Liver (tissue), 9 donors: ENCODE measurements around the gene GPR152. TPM values are rescaled to one million over a fixed set of nuclear protein-coding genes. Genes with fewer than 3 reads are reported as not detected.

Source experiments
- DNase-seq: peaks from one replicate; pipeline ENCODE4 v3.0.0-alpha.2; 2017; ENCODE audit warnings: low spot score
- H3K27ac ChIP-seq, 2 donors: one replicate each; pipeline ENCODE4 v1.7.0; 2013; ENCODE audit warnings: inconsistent platforms in 2 of 2, low read length in 2 of 2, control low read depth in 1 of 2, low read depth in 1 of 2, mild to moderate bottlenecking in 1 of 2
- H3K27me3 ChIP-seq, 4 donors: one replicate each; pipeline versions ENCODE4 v1.6.1 to v1.7.0; 2013; ENCODE audit warnings: low read length in 3 of 4, inconsistent platforms in 1 of 4, mild to moderate bottlenecking in 1 of 4, moderate library complexity in 1 of 4; ENCODE audit not compliant: control insufficient read depth in 4 of 4, insufficient read depth in 4 of 4
- H3K36me3 ChIP-seq, 4 donors: one replicate each; pipeline versions ENCODE4 v1.6.1 to v1.7.0; 2013; ENCODE audit warnings: low read length in 3 of 4, mild to moderate bottlenecking in 3 of 4, low read depth in 1 of 4, moderate library complexity in 1 of 4; ENCODE audit not compliant: control insufficient read depth in 4 of 4, insufficient read depth in 3 of 4
- H3K4me1 ChIP-seq, 4 donors: one replicate each; pipeline versions ENCODE4 v1.6.1 to v1.7.0; 2013; ENCODE audit warnings: low read length in 3 of 4, mild to moderate bottlenecking in 3 of 4, moderate library complexity in 1 of 4; ENCODE audit not compliant: control insufficient read depth in 4 of 4, insufficient read depth in 4 of 4
- H3K4me3 ChIP-seq, 3 donors: one replicate each; pipeline versions ENCODE4 v1.6.1 to v1.7.0; 2013; ENCODE audit warnings: low read length in 3 of 3, control low read depth in 1 of 3, low read depth in 1 of 3, mild to moderate bottlenecking in 1 of 3
- H3K9ac ChIP-seq, 2 donors: one replicate each; pipeline ENCODE4 v1.7.0; 2013; ENCODE audit warnings: low read length in 2 of 2, mild to moderate bottlenecking in 2 of 2, moderate library complexity in 2 of 2, control low read depth in 1 of 2, low read depth in 1 of 2
- H3K9me3 ChIP-seq, 4 donors: one replicate each; pipeline versions ENCODE4 v1.6.1 to v1.7.0; 2013; ENCODE audit warnings: low read length in 3 of 4; ENCODE audit not compliant: control insufficient read depth in 4 of 4
- EGR1 ChIP-seq, 2 donors: IDR thresholded peaks; 2 replicates each; pipeline ENCODE4 v1.6.1; 2016 to 2018; ENCODE audit warnings: antibody characterized with exemption in 2 of 2, low read depth in 2 of 2
- FOXA1 ChIP-seq: IDR thresholded peaks from 2 replicates; pipeline ENCODE4 v1.6.1; 2016; ENCODE audit warnings: antibody characterized with exemption
- FOXA2 ChIP-seq: IDR thresholded peaks from 2 replicates; pipeline ENCODE4 v1.6.1; 2016; ENCODE audit warnings: antibody characterized with exemption
- GABPA ChIP-seq, 2 donors: IDR thresholded peaks in 1 of 2; conservative IDR thresholded peaks in 1 of 2; 2 replicates each; pipeline ENCODE4 v1.6.1; 2016; ENCODE audit warnings: antibody characterized with exemption in 2 of 2, mild to moderate bottlenecking in 1 of 2, moderate library complexity in 1 of 2
- HNF4A ChIP-seq, 2 donors: conservative IDR thresholded peaks; 2 replicates each; pipeline ENCODE4 v1.6.1; 2016; ENCODE audit warnings: antibody characterized with exemption in 2 of 2, mild to moderate bottlenecking in 2 of 2
- HNF4G ChIP-seq: IDR thresholded peaks from 2 replicates; pipeline ENCODE4 v1.6.1; 2016; ENCODE audit warnings: antibody characterized with exemption
- JUND ChIP-seq, 2 donors: IDR thresholded peaks; 2 replicates each; pipeline ENCODE4 v1.6.1; 2016; ENCODE audit warnings: antibody characterized with exemption in 2 of 2
- NR2F2 ChIP-seq: IDR thresholded peaks from 2 replicates; pipeline ENCODE4 v1.6.1; 2016; ENCODE audit warnings: antibody characterized with exemption
- RAD21 ChIP-seq, 2 donors: IDR thresholded peaks; 2 replicates each; pipeline ENCODE4 v1.6.1; 2016; ENCODE audit warnings: antibody characterized with exemption in 2 of 2, mild to moderate bottlenecking in 2 of 2
- SP1 ChIP-seq: IDR thresholded peaks from 2 replicates; pipeline ENCODE4 v1.6.1; 2018; ENCODE audit warnings: antibody characterized with exemption, mild to moderate bottlenecking
- TAF1 ChIP-seq: conservative IDR thresholded peaks from 2 replicates; pipeline ENCODE4 v1.6.1; 2016; ENCODE audit warnings: antibody characterized with exemption, mild to moderate bottlenecking
- YY1 ChIP-seq: IDR thresholded peaks from 2 replicates; pipeline ENCODE4 v1.6.1; 2016; ENCODE audit warnings: antibody characterized with exemption, mild to moderate bottlenecking
- WGBS: extraction: QIAGEN DNeasy Blood & Tissue Kit; methylation state at CpG from one replicate; pipeline ENCODE4 v1.1.7; 2013; 5-methylcytosine and 5-hydroxymethylcytosine counted together
- polyA plus RNA-seq, 2 donors: library from polyadenylated mRNA; stranded (reverse) in 1 of 2; unstranded in 1 of 2; fragments of 200-250 nt in 1 of 2; fragments of >200 nt in 1 of 2; fragmentation: Nextera tagmentation in 1 of 2; extraction: Ambion mirVana in 1 of 2; gene quantifications; one replicate each; pipeline versions ENCODE4 v1.2.1 to v1.2.3, GENCODE V29; 2013 to 2015
- total RNA-seq, 2 donors: library from RNA; depleted of rRNA; stranded (reverse); fragments of >200 nt; gene quantifications; one replicate each; pipeline ENCODE4 v1.2.3, GENCODE V29; 2014
- TF ChIP-seq, protein P1 (sequence below): IDR thresholded peaks from 2 replicates; pipeline ENCODE4 v1.6.1; 2016; ENCODE audit warnings: antibody characterized with exemption
- TF ChIP-seq, protein P2 (sequence below): fragments of 150-350 bp; IDR thresholded peaks from 2 replicates; pipeline ENCODE4 v1.5.1; 2017; ENCODE audit warnings: improper control_type of control experiment, low read depth, low read length; ENCODE audit not compliant: missing input control
- TF ChIP-seq, protein P3 (sequence below): IDR thresholded peaks from 2 replicates; pipeline ENCODE4 v1.6.1; 2016; ENCODE audit warnings: antibody characterized with exemption, mild to moderate bottlenecking
- TF ChIP-seq, protein P4 (sequence below): IDR thresholded peaks from 2 replicates; pipeline ENCODE4 v1.6.1; 2016; ENCODE audit warnings: antibody characterized with exemption
- donor health status: healthy.
- donor health status: healthy.
- donor health status: healthy.
- donor health status: healthy.
- donor health status: healthy.

GPR152 gene
- total and polyA plus RNA-seq, 4 donors, result not detected

DNA sequence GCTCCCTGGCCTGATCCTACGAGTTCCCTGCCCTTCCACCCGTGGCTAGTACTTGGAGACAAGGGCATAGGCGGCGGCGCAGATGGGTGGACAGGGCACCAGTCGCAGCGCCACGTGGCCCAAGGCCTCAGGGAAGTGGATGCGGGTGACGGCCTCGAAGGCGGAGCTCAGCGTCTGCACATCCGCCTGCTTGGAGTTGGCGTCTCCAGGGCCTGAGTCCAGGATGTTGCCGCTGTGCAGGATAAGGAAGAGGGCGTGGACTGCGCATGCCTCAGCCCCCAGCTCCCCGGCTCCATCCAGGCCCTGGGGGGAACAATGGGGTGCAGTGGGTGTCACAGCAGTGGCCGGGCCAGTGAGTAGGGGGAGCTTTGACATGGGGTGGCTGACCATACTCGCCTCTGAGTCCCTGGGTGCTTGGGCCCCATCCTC, 46.0 kb upstream of the GPR152 start (continued):
- TF ChIP-seq RAD21 (IDR thresholded peaks at IDR 0.05) (no peak), JUND (IDR thresholded peaks at IDR 0.05) (no peak), FOXA1 (no peak), FOXA2 (no peak), TAF1 (no peak)
- TF ChIP-seq, protein P1, sequence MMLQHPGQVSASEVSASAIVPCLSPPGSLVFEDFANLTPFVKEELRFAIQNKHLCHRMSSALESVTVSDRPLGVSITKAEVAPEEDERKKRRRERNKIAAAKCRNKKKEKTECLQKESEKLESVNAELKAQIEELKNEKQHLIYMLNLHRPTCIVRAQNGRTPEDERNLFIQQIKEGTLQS, result no peak
- TF ChIP-seq, protein P2, sequence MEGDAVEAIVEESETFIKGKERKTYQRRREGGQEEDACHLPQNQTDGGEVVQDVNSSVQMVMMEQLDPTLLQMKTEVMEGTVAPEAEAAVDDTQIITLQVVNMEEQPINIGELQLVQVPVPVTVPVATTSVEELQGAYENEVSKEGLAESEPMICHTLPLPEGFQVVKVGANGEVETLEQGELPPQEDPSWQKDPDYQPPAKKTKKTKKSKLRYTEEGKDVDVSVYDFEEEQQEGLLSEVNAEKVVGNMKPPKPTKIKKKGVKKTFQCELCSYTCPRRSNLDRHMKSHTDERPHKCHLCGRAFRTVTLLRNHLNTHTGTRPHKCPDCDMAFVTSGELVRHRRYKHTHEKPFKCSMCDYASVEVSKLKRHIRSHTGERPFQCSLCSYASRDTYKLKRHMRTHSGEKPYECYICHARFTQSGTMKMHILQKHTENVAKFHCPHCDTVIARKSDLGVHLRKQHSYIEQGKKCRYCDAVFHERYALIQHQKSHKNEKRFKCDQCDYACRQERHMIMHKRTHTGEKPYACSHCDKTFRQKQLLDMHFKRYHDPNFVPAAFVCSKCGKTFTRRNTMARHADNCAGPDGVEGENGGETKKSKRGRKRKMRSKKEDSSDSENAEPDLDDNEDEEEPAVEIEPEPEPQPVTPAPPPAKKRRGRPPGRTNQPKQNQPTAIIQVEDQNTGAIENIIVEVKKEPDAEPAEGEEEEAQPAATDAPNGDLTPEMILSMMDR, result no peak

DNA sequence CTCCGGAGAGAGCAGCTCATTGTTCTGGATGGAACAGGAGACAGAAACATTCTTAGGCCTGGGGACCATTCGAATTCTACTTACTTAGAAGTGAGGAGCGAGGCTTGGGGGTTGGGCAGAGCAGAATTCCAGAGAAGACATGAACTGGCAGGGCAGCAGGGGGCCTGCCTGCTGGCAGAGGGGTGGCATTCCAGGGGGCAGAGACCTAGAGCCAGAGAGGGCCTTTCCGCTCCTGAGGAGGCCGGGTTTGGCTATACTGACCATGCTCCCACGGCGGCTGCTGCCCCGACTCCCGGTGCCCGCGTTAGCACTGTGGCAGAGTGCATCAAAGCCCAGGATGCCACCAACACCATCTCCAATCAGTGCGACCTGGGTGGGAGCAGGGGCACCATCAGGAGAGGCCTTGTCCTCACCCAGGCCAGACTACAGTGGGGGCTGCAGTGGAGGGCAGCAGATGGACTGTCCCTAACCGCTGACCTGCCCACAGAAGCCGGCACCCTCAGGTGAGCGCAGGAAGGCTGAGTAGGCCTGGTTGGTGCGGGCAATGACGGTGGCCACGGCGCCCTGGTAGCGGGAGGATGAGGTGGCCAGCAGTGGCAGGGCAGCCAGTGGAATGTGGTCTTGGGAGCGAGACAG, 45.2 kb upstream of the GPR152 start:
- WGBS, result 96% methylated on average over 21 of the region's 21 CpGs

DNA sequence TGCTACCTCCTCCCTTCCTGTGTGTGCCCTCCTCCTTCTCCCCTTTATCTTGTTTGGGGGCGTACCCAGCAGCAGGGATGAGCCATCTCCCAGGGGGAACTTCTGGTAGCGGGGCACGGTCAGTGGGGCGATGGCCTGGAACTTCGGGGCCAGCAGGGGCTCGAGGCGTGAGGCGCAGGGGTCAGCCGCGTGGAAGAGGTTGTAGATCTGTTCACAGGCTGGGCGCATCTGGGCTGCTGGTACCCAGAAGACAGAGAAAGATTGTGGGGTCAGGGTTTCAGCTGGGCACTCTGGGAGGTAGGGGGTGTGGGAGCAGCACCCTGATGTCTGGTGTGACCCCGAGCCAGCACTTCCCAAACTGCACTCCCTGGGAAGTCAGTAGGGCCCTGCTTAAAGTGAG, 43.6 kb upstream of the GPR152 start:
- H3K4me3 ChIP-seq, result no peak overlapping the region
- WGBS, result 93% methylated on average over 12 of the region's 12 CpGs
- H3K9me3 ChIP-seq, result no peaks in the 10 kb centered on the region
- H3K27ac ChIP-seq, result no peak overlapping the region
- TF ChIP-seq, protein P3, sequence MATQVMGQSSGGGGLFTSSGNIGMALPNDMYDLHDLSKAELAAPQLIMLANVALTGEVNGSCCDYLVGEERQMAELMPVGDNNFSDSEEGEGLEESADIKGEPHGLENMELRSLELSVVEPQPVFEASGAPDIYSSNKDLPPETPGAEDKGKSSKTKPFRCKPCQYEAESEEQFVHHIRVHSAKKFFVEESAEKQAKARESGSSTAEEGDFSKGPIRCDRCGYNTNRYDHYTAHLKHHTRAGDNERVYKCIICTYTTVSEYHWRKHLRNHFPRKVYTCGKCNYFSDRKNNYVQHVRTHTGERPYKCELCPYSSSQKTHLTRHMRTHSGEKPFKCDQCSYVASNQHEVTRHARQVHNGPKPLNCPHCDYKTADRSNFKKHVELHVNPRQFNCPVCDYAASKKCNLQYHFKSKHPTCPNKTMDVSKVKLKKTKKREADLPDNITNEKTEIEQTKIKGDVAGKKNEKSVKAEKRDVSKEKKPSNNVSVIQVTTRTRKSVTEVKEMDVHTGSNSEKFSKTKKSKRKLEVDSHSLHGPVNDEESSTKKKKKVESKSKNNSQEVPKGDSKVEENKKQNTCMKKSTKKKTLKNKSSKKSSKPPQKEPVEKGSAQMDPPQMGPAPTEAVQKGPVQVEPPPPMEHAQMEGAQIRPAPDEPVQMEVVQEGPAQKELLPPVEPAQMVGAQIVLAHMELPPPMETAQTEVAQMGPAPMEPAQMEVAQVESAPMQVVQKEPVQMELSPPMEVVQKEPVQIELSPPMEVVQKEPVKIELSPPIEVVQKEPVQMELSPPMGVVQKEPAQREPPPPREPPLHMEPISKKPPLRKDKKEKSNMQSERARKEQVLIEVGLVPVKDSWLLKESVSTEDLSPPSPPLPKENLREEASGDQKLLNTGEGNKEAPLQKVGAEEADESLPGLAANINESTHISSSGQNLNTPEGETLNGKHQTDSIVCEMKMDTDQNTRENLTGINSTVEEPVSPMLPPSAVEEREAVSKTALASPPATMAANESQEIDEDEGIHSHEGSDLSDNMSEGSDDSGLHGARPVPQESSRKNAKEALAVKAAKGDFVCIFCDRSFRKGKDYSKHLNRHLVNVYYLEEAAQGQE, result no peak
- TF ChIP-seq, protein P4, sequence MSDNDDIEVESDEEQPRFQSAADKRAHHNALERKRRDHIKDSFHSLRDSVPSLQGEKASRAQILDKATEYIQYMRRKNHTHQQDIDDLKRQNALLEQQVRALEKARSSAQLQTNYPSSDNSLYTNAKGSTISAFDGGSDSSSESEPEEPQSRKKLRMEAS, result no peak
- TF ChIP-seq, protein P2, result no peak
- no peak for TF ChIP-seq EGR1 (IDR thresholded peaks at IDR 0.05; ENCODE audit: low read depth in 2 of 2)
- no peak for TF ChIP-seq YY1
- TF ChIP-seq HNF4G, result no peak
- TF ChIP-seq FOXA2, result no peak
- no peak for TF ChIP-seq TAF1
- no peak for TF ChIP-seq HNF4A (conservative IDR thresholded peaks at IDR 0.05)
- no peak for TF ChIP-seq RAD21 (IDR thresholded peaks at IDR 0.05)
- TF ChIP-seq, protein P1, result no peak
- H3K4me1 ChIP-seq, result no peaks in the 10 kb centered on the region
- no peak for DNase-seq
- peaks cover 1 to 30% (median 6%) of the 10 kb centered on the region in 4 donors for H3K36me3 ChIP-seq
- H3K9ac ChIP-seq, result no peak overlapping the region
- no peaks in the 10 kb centered on the region for H3K27me3 ChIP-seq

More for the DNA sequence above, 45.2 kb upstream of the GPR152 start:
- Histone ChIP-seq H3K4me1 (no peaks in the 10 kb centered on the region), H3K9me3 (no peaks in the 10 kb centered on the region), H3K9ac (no peak overlapping the region), H3K27ac (no peak overlapping the region), H3K4me3 (no peak overlapping the region), H3K36me3 (peaks cover 0 to 18% (median 6%) of the 10 kb centered on the region in 4 donors), H3K27me3 (no peaks in the 10 kb centered on the region)
- no peak for TF ChIP-seq JUND (IDR thresholded peaks at IDR 0.05)
- TF ChIP-seq SP1, result no peak
- no peak for TF ChIP-seq NR2F2
- TF ChIP-seq FOXA2, result no peak
- no peak for TF ChIP-seq TAF1
- TF ChIP-seq RAD21 (IDR thresholded peaks at IDR 0.05), result no peak
- TF ChIP-seq, protein P1, result no peak
- no peak for TF ChIP-seq GABPA (IDR thresholded peaks at IDR 0.05 in 1 of 2, conservative IDR thresholded peaks at IDR 0.05 in 1 of 2)
- no peak for DNase-seq
